ENCODE data around the gene C20orf141.

The C20orf141 gene

GRCh38 chr20:2851086-2851485 is 36.3 kb downstream of the C20orf141 start:
- no peak for FAIRE-seq

DNA sequence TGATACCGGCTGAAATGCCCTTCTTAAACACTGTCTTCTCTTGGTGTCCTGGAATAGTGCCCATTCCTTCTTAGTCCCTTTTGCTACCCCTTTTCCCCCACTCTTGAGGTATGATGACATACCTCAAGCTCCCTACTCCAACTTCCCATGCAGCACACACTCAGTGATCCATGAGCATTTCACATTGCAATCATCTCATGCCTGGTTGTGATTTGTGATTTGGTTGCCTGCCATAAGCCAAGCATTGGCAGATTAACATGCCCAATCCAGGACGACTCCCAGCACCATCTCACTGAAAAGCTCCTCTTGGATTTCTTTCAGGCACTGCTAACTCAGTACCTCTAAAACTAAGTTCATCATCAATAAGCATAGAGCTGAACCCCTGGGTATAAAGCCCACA is 43.8 kb downstream of the C20orf141 start:
- no peak for FAIRE-seq

DNA sequence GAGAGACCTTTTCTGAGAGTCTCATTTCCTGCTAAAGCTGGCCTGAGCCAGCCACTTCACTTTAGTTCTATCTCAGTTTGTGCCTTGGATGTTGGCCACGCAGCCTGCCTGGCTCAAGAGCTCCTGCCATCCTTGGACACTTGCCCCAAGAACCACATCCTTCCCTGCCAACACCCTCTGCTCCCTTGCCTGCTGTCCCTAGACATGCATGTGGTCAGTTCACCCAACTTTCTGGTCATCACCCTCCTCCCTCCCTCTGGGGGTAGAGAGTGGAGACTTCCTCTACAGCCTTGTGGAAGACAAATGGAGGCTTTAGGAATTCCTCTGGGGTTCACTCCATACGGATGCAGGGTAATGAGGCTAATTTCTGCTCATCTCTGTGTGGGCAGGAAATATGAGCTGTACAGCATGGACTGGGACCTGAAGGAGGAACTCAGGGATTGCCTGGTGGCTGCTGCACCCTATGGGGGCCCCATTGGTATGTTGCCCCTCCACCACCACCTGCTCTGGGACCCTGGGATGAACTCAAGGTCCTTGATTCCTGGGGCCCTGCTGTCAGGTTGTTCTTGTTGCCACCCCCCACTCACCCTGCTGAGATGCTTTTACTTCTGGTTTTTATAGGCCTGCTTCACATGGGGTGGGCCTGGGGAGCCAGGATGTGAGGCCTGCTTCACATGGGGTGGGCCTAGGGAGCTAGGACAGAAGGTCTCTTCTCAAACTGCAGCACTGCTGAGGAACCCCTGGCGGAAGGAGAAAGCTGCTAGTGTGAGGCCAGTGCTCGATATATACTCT is 44.7 kb downstream of the C20orf141 start:
- FAIRE-seq = no peak

DNA sequence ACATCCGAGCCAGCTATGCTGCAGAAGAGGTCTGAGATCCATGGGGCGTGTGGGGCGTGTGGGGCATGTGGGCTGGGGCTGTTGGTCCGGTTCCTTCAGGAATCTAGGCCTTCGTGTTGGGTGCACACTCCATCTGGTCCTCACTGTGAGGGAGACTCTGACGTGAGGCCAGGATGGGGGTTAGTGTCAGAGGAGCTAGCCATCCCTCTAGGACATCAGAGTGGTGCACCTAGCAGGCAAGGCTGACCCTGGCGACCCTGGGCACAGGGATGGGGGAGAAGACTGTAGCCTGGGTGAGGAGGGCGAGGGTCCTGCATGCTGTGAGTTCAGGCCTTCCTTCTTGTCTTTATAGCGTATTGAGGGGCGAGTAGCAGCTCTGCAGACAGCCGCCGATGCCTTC is 49.8 kb downstream of the C20orf141 start:
- FAIRE-seq = no peak

DNA sequence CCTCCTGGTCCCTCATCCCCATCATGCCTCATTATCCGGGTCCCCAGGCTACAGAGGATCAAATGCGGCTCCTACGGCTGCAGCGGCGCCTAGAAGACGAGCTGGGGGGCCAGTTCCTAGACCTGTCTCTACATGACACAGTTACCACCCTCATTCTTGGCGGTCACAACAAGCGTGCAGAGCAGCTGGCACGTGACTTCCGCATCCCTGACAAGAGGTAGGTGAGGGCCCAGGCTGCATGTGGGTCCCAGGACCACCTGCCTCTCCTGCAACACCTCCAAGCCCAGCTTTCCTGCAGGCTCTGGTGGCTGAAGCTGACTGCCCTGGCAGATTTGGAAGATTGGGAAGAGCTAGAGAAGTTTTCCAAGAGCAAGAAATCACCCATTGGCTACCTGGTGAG is 50.3 kb downstream of the C20orf141 start:
- FAIRE-seq = no peak
